Astrocyte of the spinal cord (primary cell): ENCODE data around the gene RIMBP2.

Experiments used
- DNase-seq: peaks from one replicate; pipeline ENCODE4 v3.0.0; 2011; ENCODE audit warnings: low read depth, low spot score
- H3K4me3 ChIP-seq: 2 replicates; pipeline ENCODE4 v1.5.1; 2011; ENCODE audit warnings: low read depth, mild to moderate bottlenecking, low read length, moderate library complexity
- in situ Hi-C: cut with HindIII; loops from 2 replicates; pipeline ENCODE4 v1.10.0; 2017; ENCODE audit warnings: low sequenced_read_pairs
- TF ChIP-seq, protein P1 (sequence below): IDR thresholded peaks from 2 replicates; pipeline ENCODE4 v1.5.1; 2012; ENCODE audit warnings: low read depth, mild to moderate bottlenecking, low read length, inconsistent platforms

The RIMBP2 gene

DNA sequence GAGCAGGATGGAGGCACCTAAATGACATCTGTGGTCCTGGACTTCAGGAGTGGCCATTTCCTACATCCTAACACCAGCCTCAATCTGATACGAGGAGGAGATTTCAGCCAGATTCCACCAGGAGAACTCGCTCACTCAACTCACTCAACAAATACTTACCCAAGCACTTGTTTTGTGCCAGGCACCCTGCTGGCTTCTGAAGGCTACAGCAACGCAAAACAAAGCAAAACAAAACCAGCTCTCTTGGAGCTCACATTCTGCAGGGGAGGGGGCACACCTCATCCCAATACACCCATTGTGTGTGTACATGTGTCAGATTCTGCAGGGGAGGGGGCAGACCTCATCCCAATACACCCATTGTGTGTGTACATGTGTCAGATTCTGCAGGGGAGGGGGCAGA, 233.7 kb downstream of the RIMBP2 start:
- TF ChIP-seq, protein P1, sequence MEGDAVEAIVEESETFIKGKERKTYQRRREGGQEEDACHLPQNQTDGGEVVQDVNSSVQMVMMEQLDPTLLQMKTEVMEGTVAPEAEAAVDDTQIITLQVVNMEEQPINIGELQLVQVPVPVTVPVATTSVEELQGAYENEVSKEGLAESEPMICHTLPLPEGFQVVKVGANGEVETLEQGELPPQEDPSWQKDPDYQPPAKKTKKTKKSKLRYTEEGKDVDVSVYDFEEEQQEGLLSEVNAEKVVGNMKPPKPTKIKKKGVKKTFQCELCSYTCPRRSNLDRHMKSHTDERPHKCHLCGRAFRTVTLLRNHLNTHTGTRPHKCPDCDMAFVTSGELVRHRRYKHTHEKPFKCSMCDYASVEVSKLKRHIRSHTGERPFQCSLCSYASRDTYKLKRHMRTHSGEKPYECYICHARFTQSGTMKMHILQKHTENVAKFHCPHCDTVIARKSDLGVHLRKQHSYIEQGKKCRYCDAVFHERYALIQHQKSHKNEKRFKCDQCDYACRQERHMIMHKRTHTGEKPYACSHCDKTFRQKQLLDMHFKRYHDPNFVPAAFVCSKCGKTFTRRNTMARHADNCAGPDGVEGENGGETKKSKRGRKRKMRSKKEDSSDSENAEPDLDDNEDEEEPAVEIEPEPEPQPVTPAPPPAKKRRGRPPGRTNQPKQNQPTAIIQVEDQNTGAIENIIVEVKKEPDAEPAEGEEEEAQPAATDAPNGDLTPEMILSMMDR: no peak

DNA sequence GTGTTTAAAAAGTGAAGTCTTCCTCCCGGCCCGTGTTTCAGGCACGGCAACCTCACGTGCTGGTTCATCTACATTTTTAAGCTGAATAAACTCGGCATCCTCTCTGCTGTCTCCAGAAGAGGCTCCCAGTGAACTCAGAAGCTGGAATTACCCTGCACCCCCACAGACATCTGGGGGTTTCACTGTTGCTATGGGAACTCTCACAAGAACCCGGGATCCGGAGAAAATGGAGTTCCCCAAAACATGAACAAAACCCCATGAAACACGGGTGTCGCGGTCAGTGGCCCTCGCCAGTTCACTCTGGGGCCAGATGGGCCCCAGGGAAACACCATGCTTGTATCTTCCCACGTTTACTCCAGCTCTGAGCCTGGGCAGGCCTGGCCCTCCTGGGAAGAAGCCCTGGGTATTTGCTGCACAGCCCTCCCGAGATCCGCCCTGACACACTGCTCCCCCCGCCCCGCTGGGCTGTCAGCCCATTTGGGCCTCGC, 234.7 kb downstream of the RIMBP2 start:
- no peak for DNase-seq
- no peak overlapping the region for H3K4me3 ChIP-seq
- in situ Hi-C loops: no loop called here
- TF ChIP-seq, protein P1: no peak

More for the DNA sequence above, 233.7 kb downstream of the RIMBP2 start:
- no peak for DNase-seq
- H3K4me3 ChIP-seq: no peak overlapping the region
- in situ Hi-C loops: no loop called here

DNA sequence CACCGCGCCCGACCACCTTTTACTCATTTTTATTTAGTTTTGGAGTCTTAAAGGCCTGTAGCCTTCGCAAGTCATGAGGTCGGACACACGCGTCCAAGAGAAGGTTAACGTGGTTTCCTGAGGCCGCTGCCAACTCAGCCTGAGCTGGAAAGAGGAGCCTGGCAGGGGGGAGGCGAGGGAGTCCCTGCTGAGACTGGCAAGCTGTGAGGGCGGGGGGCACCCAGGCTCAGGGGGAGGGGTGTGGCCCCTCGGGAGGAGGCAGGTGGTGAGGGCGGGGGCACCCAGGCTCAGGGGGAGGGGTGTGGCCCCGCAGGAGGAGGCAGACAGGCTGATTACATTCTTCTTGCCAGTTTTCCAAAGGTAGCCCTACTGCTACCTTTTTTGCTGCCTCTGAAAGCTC, 235.2 kb downstream of the RIMBP2 start:
- TF ChIP-seq, protein P1: no peak
- H3K4me3 ChIP-seq: no peak overlapping the region
- in situ Hi-C loops: no loop called here
- no peak for DNase-seq

DNA sequence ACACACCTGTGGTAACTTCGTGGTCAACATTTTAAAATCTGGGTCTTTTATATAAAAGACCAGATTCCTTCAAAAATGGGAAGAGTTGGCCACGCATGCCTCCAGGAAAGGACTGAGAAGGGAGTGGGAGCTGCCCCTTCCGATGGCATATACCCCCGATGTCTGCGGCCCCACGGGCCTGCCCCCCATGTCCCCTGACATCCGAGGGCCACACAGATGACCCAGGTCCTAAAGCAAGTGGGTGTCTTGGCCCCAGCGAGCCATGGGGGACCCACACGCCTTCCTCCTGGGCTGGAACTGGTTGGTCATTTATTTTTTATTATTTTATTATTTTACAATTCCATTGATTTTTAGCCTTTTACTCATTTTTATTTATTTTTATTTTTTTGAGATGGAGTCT, 235.9 kb downstream of the RIMBP2 start:
- in situ Hi-C loops: no loop called here
- H3K4me3 ChIP-seq: no peak overlapping the region
- no peak for DNase-seq
- TF ChIP-seq, protein P1: no peak

GRCh38 chr12:130479401-130480125, 236.5 kb downstream of the RIMBP2 start:
- no peak for DNase-seq
- TF ChIP-seq, protein P1: no peak
- in situ Hi-C loops: no loop called here
- no peak overlapping the region for H3K4me3 ChIP-seq

DNA sequence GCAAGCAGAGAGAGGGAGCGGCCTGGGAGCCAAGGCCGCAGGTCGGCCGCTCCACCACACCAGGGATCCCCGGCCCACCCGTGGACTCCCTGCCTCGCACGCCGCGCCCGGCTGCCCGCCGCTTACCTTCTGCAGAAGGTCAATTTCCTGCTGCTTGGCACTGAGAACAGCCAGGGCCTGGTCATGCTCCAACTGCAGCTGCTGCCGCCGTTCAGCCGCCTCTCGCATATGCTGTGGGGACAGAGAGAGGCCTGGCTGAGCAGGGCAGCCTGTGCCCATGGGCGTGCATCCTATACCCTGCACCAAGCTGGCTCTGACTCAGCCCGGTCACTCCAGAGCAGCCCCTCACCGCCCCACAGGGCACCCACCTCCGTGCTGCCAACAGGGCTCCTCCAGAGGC, 237.3 kb downstream of the RIMBP2 start:
- in situ Hi-C loops: no loop called here
- TF ChIP-seq, protein P1: no peak
- no peak for DNase-seq
- H3K4me3 ChIP-seq: no peak overlapping the region
